Activated B cell treated with CpG ODN at 0.5 μM for 24 hours (primary cell): ENCODE data around the gene NFKBIE. TPM values are rescaled to one million over a fixed set of nuclear protein-coding genes. Genes with fewer than 3 reads are reported as not detected.
A peak's percentile ranks its signal among the peaks of the same experiment; 100 is the strongest.

Experiments used
- ATAC-seq: fragments of 200-7000 bp; cut with Tn5 transposase; one replicate; pipeline ENCODE4 v1.10.0; 2021; ENCODE audit warnings: low read depth, mild to moderate bottlenecking, moderate library complexity
- CTCF ChIA-PET: fragments of 350-600 bp; sonication (Branson Sonifier 250); formaldehyde crosslinking; loops from one replicate; lab custom pipeline; 2021; ENCODE audit warnings: antibody characterized with exemption; lab: Charles Lee
- POLR2A ChIA-PET: fragments of 350-600 bp; sonication (Branson Sonifier 250); formaldehyde crosslinking; loops from one replicate; lab custom pipeline; 2021; ENCODE audit warnings: antibody characterized with exemption; lab: Charles Lee
- DNase-seq: peaks from one replicate; pipeline ENCODE4 v3.0.0; 2022
- H3K27ac Mint-ChIP-seq: one replicate; pipeline ENCODE4 v1.8.0; 2020; ENCODE audit warnings: mixed read lengths
- H3K27me3 Mint-ChIP-seq: one replicate; pipeline ENCODE4 v1.8.0; 2021; ENCODE audit warnings: mixed read lengths
- H3K36me3 Mint-ChIP-seq: one replicate; pipeline ENCODE4 v1.8.0; 2021; ENCODE audit warnings: low read depth, mixed read lengths
- H3K4me1 Mint-ChIP-seq: one replicate; pipeline ENCODE4 v1.8.0; 2021; ENCODE audit warnings: mixed read lengths
- H3K4me3 Mint-ChIP-seq: one replicate; pipeline ENCODE4 v1.8.0; 2020; ENCODE audit warnings: mild to moderate bottlenecking, mixed read lengths
- H3K9me3 Mint-ChIP-seq: one replicate; pipeline ENCODE4 v1.8.0; 2020; ENCODE audit warnings: mixed read lengths
- CTCF ChIP-seq: fragments of 200-600 bp; IDR thresholded peaks from one replicate; pipeline ENCODE4 v1.8.0; 2022; ENCODE audit warnings: antibody characterized with exemption, mild to moderate bottlenecking
- intact Hi-C: fragments of 100-400 bp; cut with micrococcal nuclease; formaldehyde crosslinking; loops from one replicate; pipeline ENCODE4 v1.15.1; 2024
- total RNA-seq: library from RNA; stranded (reverse); gene quantifications from 2 replicates; pipeline ENCODE4 v1.2.3, GENCODE V29; 2022

The NFKBIE gene
- total RNA-seq, 1 donor from 2014 or later: 94.7 TPM

DNA sequence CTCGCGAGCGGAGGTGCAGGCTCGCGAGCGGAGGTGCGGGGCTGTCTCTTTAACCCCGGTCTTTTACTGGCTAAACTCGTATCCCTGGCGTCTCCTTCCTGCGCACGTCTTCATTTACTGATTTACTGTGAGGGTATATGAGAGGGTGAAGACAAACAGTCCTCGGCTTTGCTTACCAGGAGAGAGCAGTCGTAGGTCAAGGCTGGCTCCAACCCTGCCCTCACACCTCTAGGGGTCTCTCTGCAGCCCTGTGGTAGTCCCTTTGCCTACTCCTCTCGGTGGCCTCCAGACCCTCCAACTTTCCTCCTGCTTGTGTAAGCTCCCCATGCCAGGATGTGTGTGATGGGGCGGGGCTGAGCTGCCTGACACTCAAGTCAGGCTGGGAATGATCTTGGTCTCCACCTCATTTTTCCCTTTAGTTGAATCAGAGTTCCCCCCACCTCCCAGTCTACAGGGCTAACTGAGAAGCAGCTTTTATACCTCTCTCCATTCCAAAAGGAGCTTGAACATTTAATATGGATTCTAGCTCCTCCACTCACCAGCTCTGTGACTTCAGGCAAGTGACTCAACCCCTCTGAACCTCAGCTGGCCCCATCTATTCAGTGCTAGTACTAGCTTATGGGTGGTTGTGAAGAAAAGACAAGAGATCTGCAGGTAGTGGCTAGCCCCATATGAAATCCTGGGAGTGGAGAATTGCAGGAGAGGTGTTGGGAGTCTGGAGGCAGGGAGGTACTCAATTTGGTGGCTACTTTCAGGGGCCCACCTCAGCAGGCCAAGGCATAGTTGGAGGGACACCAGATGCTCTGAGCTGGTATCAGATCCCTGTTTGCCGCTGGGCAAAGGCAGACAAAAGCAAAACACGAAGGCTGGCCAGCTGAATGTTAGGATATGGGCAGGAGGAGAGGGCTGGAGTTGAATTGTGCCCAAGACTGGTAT lies 41.1 kb downstream of the NFKBIE start:
- no peak overlapping the region for H3K27ac Mint-ChIP-seq
- TF ChIP-seq CTCF: no peak
- ATAC-seq: peak; percentile 5
- H3K9me3 Mint-ChIP-seq: no peaks in the 10 kb centered on the region
- intact Hi-C loops: loop anchor here (5.0 kb wide), 2 partner anchors 97 to 113 kb away; partner anchors contain the start of genes MRPL14 and TMEM63B
- no peak for DNase-seq
- H3K4me1 Mint-ChIP-seq: peaks cover 30% of the 10 kb centered on the region
- no peaks in the 10 kb centered on the region for H3K36me3 Mint-ChIP-seq
- POLR2A ChIA-PET: interaction anchor here (0.5 to 3.8 kb wide), 8 partner anchors 13 to 520 kb away, joined by 3 to 49 read pairs (median 4); partner anchors contain the start of genes HSP90AB1 and TMEM151B
- CTCF ChIA-PET: interaction anchor here (0.5 to 2.3 kb wide), 4 partner anchors 12 to 44 kb away, joined by 3 to 15 read pairs (median 5); no protein-coding TSS in a partner anchor
- peak overlapping the region; percentile 82 for H3K4me3 Mint-ChIP-seq
- H3K27me3 Mint-ChIP-seq: no peaks in the 10 kb centered on the region

DNA sequence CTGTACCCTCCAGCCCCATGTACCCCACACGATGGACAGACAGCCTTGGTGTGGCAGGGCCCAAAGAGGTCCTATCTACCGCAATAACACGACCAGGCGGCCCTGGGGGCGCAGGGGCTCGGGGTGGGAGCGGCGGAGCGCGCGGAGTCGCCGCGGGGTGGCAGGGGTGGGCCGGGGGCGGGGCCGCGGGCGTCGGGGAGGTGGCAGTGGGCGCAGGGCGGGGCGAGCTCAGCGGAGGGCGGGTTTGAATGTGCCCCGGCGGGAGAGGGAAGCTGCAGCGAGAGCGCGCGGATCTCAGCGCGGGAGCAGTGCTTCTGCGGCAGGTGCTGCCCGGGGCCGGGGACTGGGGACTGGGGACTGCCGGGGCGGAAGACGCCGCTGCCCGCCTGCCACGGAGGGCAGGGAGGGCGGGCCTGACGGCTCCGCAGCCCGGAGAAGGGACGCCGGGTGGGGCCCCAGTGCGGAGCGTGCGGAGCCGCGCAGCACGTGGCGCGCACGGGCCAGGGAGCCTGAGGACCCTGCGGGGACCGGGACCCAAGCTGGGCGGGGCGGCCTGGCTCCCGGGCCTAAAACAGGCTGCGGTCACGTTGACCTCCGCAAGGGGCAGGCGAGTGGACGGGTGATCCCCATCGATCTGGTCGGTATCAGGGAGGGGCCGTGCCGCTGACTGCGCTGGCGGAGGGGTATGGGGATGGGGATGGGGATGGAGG lies 41.9 kb downstream of the NFKBIE start, which contains the start of gene SLC29A1:
Gene SLC29A1, plus strand, starts transcription at position 277 of the 710 bp plus-strand sequence. CDS start 3,719 bp downstream, outside the sequence.
- CTCF ChIA-PET: interaction anchor here (0.5 to 2.3 kb wide), 3 partner anchors 14 to 45 kb away, joined by 3 to 15 read pairs (median 6); no protein-coding TSS in a partner anchor
- POLR2A ChIA-PET: interaction anchor here (0.5 to 3.8 kb wide), 8 partner anchors 14 to 519 kb away, joined by 3 to 49 read pairs (median 4); partner anchors contain the start of genes HSP90AB1 and TMEM151B
- intact Hi-C loops: loop anchor here (1.0 to 5.0 kb wide), 6 partner anchors 15 to 114 kb away; partner anchors contain the start of genes AARS2, MRPL14, NFKBIE and TMEM63B

GRCh38 chr6:44222486-44223318 lies 42.6 kb downstream of the NFKBIE start:
- Mint-ChIP-seq H3K4me3 (peak overlapping the region; percentile 82), H3K4me1 (peaks cover 39% of the 10 kb centered on the region), H3K9me3 (no peaks in the 10 kb centered on the region), H3K27ac (peak overlapping the region; percentile 61), H3K27me3 (no peaks in the 10 kb centered on the region), H3K36me3 (no peaks in the 10 kb centered on the region)
- ATAC-seq (no peak), DNase-seq (no peak)
- ChIA-PET POLR2A (interaction anchor here (0.9 to 3.8 kb wide), 8 partner anchors 14 to 508 kb away, joined by 3 to 49 read pairs (median 5); partner anchors contain the start of genes HSP90AB1 and TMEM151B), CTCF (interaction anchor here (2.3 kb wide), 1 partner anchor 15 kb away, joined by 15 read pairs; no protein-coding TSS in a partner anchor)
- TF ChIP-seq CTCF: no peak
- intact Hi-C loops: loop anchor here (1.0 to 5.0 kb wide), 6 partner anchors 16 to 115 kb away; partner anchors contain the start of genes AARS2, MRPL14, NFKBIE and TMEM63B

More for the DNA sequence above, 41.9 kb downstream of the NFKBIE start, which contains the start of gene SLC29A1:
- Mint-ChIP-seq H3K27me3 (no peaks in the 10 kb centered on the region), H3K4me1 (peaks cover 37% of the 10 kb centered on the region), H3K9me3 (no peaks in the 10 kb centered on the region), H3K27ac (peak within 1 kb of the TSS; percentile 61), H3K4me3 (peak within 1 kb of the TSS; percentile 82), H3K36me3 (no peaks in the 10 kb centered on the region)
- DNase-seq: peak; percentile 81
- no peak for TF ChIP-seq CTCF
- peak; percentile 85 for ATAC-seq

DNA sequence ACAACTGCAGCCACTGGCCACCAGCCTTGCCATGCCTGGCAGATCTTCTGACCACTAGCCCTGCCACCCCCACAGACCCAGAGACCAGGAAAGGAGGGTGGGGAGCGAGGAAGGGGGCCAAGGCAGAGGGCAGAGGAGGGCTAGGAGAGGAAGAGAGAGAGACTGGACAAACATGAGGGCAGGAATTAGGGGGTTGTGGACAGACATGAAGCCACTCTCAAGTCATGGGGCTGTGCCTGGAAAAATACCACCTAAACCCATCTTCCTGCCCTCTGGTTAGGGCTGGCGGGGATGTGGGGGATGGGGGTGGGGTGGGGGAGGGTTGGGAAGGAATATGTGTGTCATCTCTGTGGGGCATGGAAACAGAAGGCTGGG lies 43.4 kb downstream of the NFKBIE start:
- H3K9me3 Mint-ChIP-seq: no peaks in the 10 kb centered on the region
- no peak for TF ChIP-seq CTCF
- no peaks in the 10 kb centered on the region for H3K36me3 Mint-ChIP-seq
- peaks cover 39% of the 10 kb centered on the region for H3K4me1 Mint-ChIP-seq
- DNase-seq (no peak), ATAC-seq (no peak)
- H3K27ac Mint-ChIP-seq: no peak overlapping the region
- H3K27me3 Mint-ChIP-seq: no peaks in the 10 kb centered on the region
- intact Hi-C loops: loop anchor here (5.0 kb wide), 2 partner anchors 95 to 115 kb away; partner anchors contain the start of genes MRPL14 and TMEM63B
- ChIA-PET CTCF (interaction anchor here (1.2 kb wide), 1 partner anchor 35 kb away, joined by 3 read pairs; the partner anchor contains the start of gene SLC35B2), POLR2A (interaction anchor here (0.6 to 3.7 kb wide), 6 partner anchors 15 to 42 kb away, joined by 3 to 14 read pairs (median 4); partner anchors contain the start of gene HSP90AB1)
- H3K4me3 Mint-ChIP-seq: no peak overlapping the region
